Erythroblast (primary cell): ENCODE results near the gene ACOT7.

Experiments
- GATA1 ChIP-seq: IDR thresholded peaks from 2 replicates; pipeline ENCODE4 v1.6.1; 2011; ENCODE audit warnings: low read depth, mild to moderate bottlenecking, control low read depth, low read length, moderate library complexity
- POLR2A ChIP-seq: IDR thresholded peaks from 2 replicates; pipeline ENCODE4 v1.6.1; 2011; ENCODE audit warnings: mild to moderate bottlenecking, low read length

DNA sequence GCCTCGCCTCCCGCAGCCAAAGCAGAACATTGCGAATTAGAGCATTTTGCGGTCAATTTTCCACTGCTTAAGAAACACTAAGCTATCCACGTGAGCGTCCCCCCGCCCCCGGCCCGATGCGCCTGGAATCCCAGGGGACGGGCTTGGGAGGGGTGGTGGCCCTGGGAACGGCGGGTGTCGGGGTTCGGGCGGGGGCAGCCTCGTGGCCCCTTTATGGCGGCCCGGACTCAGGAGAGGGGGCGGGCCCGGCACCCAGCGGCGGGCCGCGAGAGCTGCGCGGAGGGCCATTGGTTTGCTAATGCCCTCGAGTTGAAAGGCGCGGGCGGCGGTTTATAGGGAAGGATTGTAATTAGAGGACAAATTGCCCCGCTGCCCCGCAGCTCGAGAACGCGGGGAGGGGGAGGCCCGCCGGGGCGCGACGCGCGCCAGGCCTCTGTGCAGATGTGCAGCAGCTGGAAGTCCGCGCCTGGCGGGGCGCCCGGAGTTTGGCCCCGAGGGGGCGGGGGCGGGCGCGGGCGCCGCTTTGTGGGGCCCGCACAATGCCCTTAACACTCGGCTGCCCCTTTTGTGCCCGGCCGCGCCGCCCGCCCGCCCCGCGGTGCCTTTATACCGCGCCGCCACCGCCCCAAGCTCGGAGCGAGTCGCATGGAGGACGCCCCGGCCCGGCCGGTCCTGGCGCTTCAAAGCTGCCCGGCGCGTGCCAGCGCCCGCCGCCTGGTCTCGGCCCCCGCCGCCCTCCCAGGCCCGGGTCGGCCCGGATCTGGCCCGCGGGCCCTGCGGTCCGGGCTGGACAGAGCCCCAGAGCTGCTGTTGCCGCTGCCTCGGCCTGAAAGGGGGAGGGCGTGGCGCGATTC is 151.5 kb downstream of the ACOT7 start:
- TF ChIP-seq POLR2A (no peak), GATA1 (no peak)
